H9 (cell line): Measurements from ENCODE around the gene ERMN. TPM values are rescaled to one million over a fixed set of nuclear protein-coding genes. Genes with fewer than 3 reads are reported as not detected.

Source experiments
- DNase-seq: peaks from one replicate; pipeline ENCODE4 v3.0.0-alpha.2; 2017
- H2AFZ ChIP-seq: one replicate; pipeline ENCODE4 v1.6.1; 2013; ENCODE audit warnings: mild to moderate bottlenecking, low read length, control low read depth, moderate library complexity
- H2AK5ac ChIP-seq: 2 replicates; pipeline ENCODE4 v1.6.1; 2013; ENCODE audit warnings: low read length, control low read depth, mixed read lengths; ENCODE audit not compliant: insufficient read length
- H2BK120ac ChIP-seq: one replicate; pipeline ENCODE4 v1.6.1; 2013; ENCODE audit warnings: low read depth, mild to moderate bottlenecking, low read length, control low read depth, inconsistent platforms; ENCODE audit not compliant: poor library complexity, severe bottlenecking
- H2BK12ac ChIP-seq: 2 replicates; pipeline ENCODE4 v1.6.1; 2013; ENCODE audit warnings: low read length, control low read depth, mixed read lengths, low read depth; ENCODE audit not compliant: insufficient read length
- H2BK15ac ChIP-seq: 2 replicates; pipeline ENCODE4 v1.6.1; 2013; ENCODE audit warnings: low read depth, low read length, control low read depth
- H2BK20ac ChIP-seq: one replicate; pipeline ENCODE4 v1.6.1; 2013; ENCODE audit warnings: low read depth, mild to moderate bottlenecking, low read length, control low read depth, inconsistent platforms; ENCODE audit not compliant: poor library complexity, severe bottlenecking
- H2BK5ac ChIP-seq: 2 replicates; pipeline ENCODE4 v1.6.1; 2013; ENCODE audit warnings: low read length, control low read depth, mixed read lengths; ENCODE audit not compliant: insufficient read length
- H3K14ac ChIP-seq: 2 replicates; pipeline ENCODE4 v1.6.1; 2013; ENCODE audit warnings: low read length, control low read depth; ENCODE audit not compliant: insufficient read depth
- H3K18ac ChIP-seq: 2 replicates; pipeline ENCODE4 v1.6.1; 2013; ENCODE audit warnings: low read depth, mild to moderate bottlenecking, mixed read lengths, low read length, control low read depth; ENCODE audit not compliant: insufficient read length
- H3K23ac ChIP-seq: 2 replicates; pipeline ENCODE4 v1.6.1; 2013; ENCODE audit warnings: low read length, control low read depth, mixed read lengths, low read depth; ENCODE audit not compliant: insufficient read length
- H3K23me2 ChIP-seq: 2 replicates; pipeline ENCODE4 v1.6.1; 2013; ENCODE audit warnings: low read depth, mild to moderate bottlenecking, mixed read lengths, low read length, control low read depth; ENCODE audit not compliant: insufficient read length, poor library complexity, severe bottlenecking
- H3K27ac ChIP-seq: 2 replicates; pipeline ENCODE4 v1.5.1; 2013; ENCODE audit warnings: low read length, control low read depth, mixed read lengths, low read depth; ENCODE audit not compliant: insufficient read length
- H3K27me3 ChIP-seq: 2 replicates; pipeline ENCODE4 v1.6.1; 2013; ENCODE audit warnings: low read length, control low read depth, inconsistent platforms; ENCODE audit not compliant: insufficient read depth
- H3K4ac ChIP-seq: 2 replicates; pipeline ENCODE4 v1.6.1; 2013; ENCODE audit warnings: low read depth, mild to moderate bottlenecking, control low read depth, inconsistent platforms, low read length, moderate library complexity
- H3K4me1 ChIP-seq: 2 replicates; pipeline ENCODE4 v1.6.1; 2013; ENCODE audit warnings: low read length, control low read depth, inconsistent platforms; ENCODE audit not compliant: insufficient read depth
- H3K4me2 ChIP-seq: 2 replicates; pipeline ENCODE4 v1.6.1; 2013; ENCODE audit warnings: low read length, control low read depth, mixed read lengths; ENCODE audit not compliant: insufficient read length, insufficient read depth
- H3K56ac ChIP-seq: 2 replicates; pipeline ENCODE4 v1.6.1; 2013; ENCODE audit warnings: low read depth, mild to moderate bottlenecking, mixed read lengths, low read length, control low read depth; ENCODE audit not compliant: insufficient read length
- H3K79me1 ChIP-seq: 2 replicates; pipeline ENCODE4 v1.6.1; 2013; ENCODE audit warnings: low read depth, mild to moderate bottlenecking, moderate library complexity, low read length, control low read depth, inconsistent platforms; ENCODE audit not compliant: insufficient read depth, poor library complexity, severe bottlenecking
- H3K79me2 ChIP-seq: 2 replicates; pipeline ENCODE4 v1.6.1; 2013; ENCODE audit warnings: low read length, control low read depth, inconsistent platforms; ENCODE audit not compliant: insufficient read depth
- H3K9ac ChIP-seq: 2 replicates; pipeline ENCODE4 v1.6.1; 2013; ENCODE audit warnings: low read length, control low read depth, mixed read lengths; ENCODE audit not compliant: insufficient read length; ENCODE audit errors: extremely low read depth
- H3K9me3 ChIP-seq: one replicate; pipeline ENCODE4 v1.6.1; 2013; ENCODE audit warnings: low read depth, low read length, inconsistent platforms; ENCODE audit not compliant: control insufficient read depth
- H3T11ph ChIP-seq: one replicate; pipeline ENCODE4 v1.6.1; 2013; ENCODE audit warnings: mild to moderate bottlenecking, low read length, control low read depth, inconsistent platforms
- H4K20me1 ChIP-seq: one replicate; pipeline ENCODE4 v1.6.1; 2013; ENCODE audit not compliant: control insufficient read depth, insufficient read length, insufficient read depth
- H4K5ac ChIP-seq: 2 replicates; pipeline ENCODE4 v1.6.1; 2013; ENCODE audit warnings: low read depth, mild to moderate bottlenecking, mixed read lengths, low read length, control low read depth; ENCODE audit not compliant: insufficient read length
- H4K8ac ChIP-seq: replicated peaks from 2 replicates; pipeline ENCODE4 v1.6.1; 2013; ENCODE audit warnings: low read length, control low read depth, mixed read lengths, low read depth; ENCODE audit not compliant: insufficient read length
- H4K91ac ChIP-seq: 2 replicates; pipeline ENCODE4 v1.6.1; 2013; ENCODE audit warnings: low read depth, mild to moderate bottlenecking, moderate library complexity, mixed read lengths, low read length, control low read depth; ENCODE audit not compliant: insufficient read length
- H3K27ac Mint-ChIP-seq, 3 experiments: 2 replicates in 2 of 3; 3 replicates in 1 of 3; pipeline ENCODE4 v1.8.0; 2020 to 2021; ENCODE audit warnings: mixed read lengths in 3 of 3, mild to moderate bottlenecking in 1 of 3, moderate library complexity in 1 of 3
- H3K27me3 Mint-ChIP-seq: 2 replicates; pipeline ENCODE4 v1.8.0; 2021; ENCODE audit warnings: low read depth, mild to moderate bottlenecking, moderate library complexity, mixed read lengths
- H3K36me3 Mint-ChIP-seq, 3 experiments: 2 replicates in 2 of 3; 3 replicates in 1 of 3; pipeline ENCODE4 v1.8.0; 2020 to 2021; ENCODE audit warnings: low read depth in 3 of 3, mixed read lengths in 3 of 3; ENCODE audit not compliant: insufficient read depth in 1 of 3
- H3K4me1 Mint-ChIP-seq, 2 experiments: 2 replicates each; pipeline ENCODE4 v1.8.0; 2020; ENCODE audit warnings: mixed read lengths in 2 of 2
- H3K4me3 Mint-ChIP-seq, 2 experiments: 2 replicates in 1 of 2; 3 replicates in 1 of 2; pipeline ENCODE4 v1.8.0; 2020 to 2021; ENCODE audit warnings: mild to moderate bottlenecking in 2 of 2, mixed read lengths in 2 of 2, moderate library complexity in 1 of 2
- H3K9me3 Mint-ChIP-seq, 2 experiments: 2 replicates in 1 of 2; 3 replicates in 1 of 2; pipeline ENCODE4 v1.8.0; 2020; ENCODE audit warnings: mild to moderate bottlenecking in 2 of 2, mixed read lengths in 2 of 2, moderate library complexity in 1 of 2
- CTCF ChIP-seq: fragments of 200-600 bp; sonication (generic); conservative IDR thresholded peaks from 3 replicates; pipeline ENCODE4 v1.8.0; 2021; ENCODE audit warnings: antibody characterized with exemption, mild to moderate bottlenecking
- WGBS: extraction: QIAGEN DNeasy Blood & Tissue Kit; methylation state at CpG from one replicate; pipeline ENCODE4 v1.1.7; 2013; ENCODE audit warnings: missing lambda C conversion rate, low lambda C conversion rate, mixed read lengths; ENCODE audit not compliant: insufficient read length; ENCODE audit errors: extremely low coverage; 5-methylcytosine and 5-hydroxymethylcytosine counted together
- total RNA-seq: library from RNA; stranded (reverse); gene quantifications from 2 replicates; pipeline ENCODE4 v1.2.1, GENCODE V29; 2021

Gene ERMN
- total RNA-seq, 1 experiment from 2014 or later = 0.48 TPM

GRCh38 chr2:157337978-157338377 lies 12.4 kb upstream of the ERMN start:
- Mint-ChIP-seq H3K27me3 (peaks cover 4% of the 10 kb centered on the region; the same call in 1 of the 2 replicates), H3K4me1 (peaks cover 9 to 11% of the 10 kb centered on the region in 2 experiments), H3K4me3 (no peak overlapping the region), H3K27ac (no peak overlapping the region), H3K36me3 (peaks cover 20 to 23% (median 21%) of the 10 kb centered on the region in 3 experiments), H3K9me3 (peaks cover 21 to 22% of the 10 kb centered on the region in 2 experiments)
- Histone ChIP-seq H3K18ac (no peak overlapping the region), H3K9ac (no peak overlapping the region), H3T11ph (no peak overlapping the region), H3K4me2 (no peak overlapping the region), H4K20me1 (no peaks in the 10 kb centered on the region), H3K79me1 (no peaks in the 10 kb centered on the region), H3K9me3 (no peaks in the 10 kb centered on the region), H4K5ac (no peak overlapping the region), H3K14ac (no peak overlapping the region), H3K56ac (no peak overlapping the region), H2BK20ac (no peak overlapping the region), H2AFZ (no peak overlapping the region), H4K91ac (no peak overlapping the region), H4K8ac (no peak overlapping the region), H3K27me3 (no peaks in the 10 kb centered on the region; the same call in 1 of the 2 replicates), H2AK5ac (no peak overlapping the region), H2BK5ac (no peak overlapping the region), H2BK120ac (no peak overlapping the region), H3K4ac (no peak overlapping the region), H2BK15ac (no peak overlapping the region), H3K23me2 (no peaks in the 10 kb centered on the region), H3K23ac (no peak overlapping the region), H3K4me1 (no peaks in the 10 kb centered on the region), H2BK12ac (no peak overlapping the region), H3K27ac (no peak overlapping the region), H3K79me2 (no peaks in the 10 kb centered on the region)
- no CpG with 5 or more reads among the region's 3 CpGs for WGBS
- TF ChIP-seq CTCF = no peak
- no peak for DNase-seq
